ENCODE measurements around the gene PPP1R12B. TPM values are rescaled to one million over a fixed set of nuclear protein-coding genes. Genes with fewer than 3 reads are reported as not detected.
"Not testable (repeated sequence)": the region's sequence is repeated elsewhere in the genome, so short reads cannot be mapped to it uniquely, and the experiment has no call there.

Gene PPP1R12B
- total RNA-seq, 8 experiments from 2014 or later = 9.7 to 113 (median 18.6) TPM

GRCh38 chr1:202540448-202540847, 191.9 kb downstream of the PPP1R12B start:
- Histone ChIP-seq H3K4me1 (replicated peaks in 1 of 2) (peaks cover 6 to 11% of the 10 kb centered on the region in 2 donors), H3K4me3 (no peak overlapping the region), H3K27ac (no peak overlapping the region)
- peak in 1 of 8 experiments; percentile 21 for ATAC-seq (replicated peaks in 6 of 8)
- WGBS, 10 experiments = 33 to 100% (median 100%) methylated on average over 1 of the region's 2 CpGs; no CpG with 5 or more reads in 5 of the 10 experiments
- in situ Hi-C loops (cut with MboI; ENCODE audit: low pct_unique_long_range_greater_than_20kb in 2 of 9, low sequenced_read_pairs in 9 of 9, unreplicated experiment in 9 of 9) = no loop called here

DNA sequence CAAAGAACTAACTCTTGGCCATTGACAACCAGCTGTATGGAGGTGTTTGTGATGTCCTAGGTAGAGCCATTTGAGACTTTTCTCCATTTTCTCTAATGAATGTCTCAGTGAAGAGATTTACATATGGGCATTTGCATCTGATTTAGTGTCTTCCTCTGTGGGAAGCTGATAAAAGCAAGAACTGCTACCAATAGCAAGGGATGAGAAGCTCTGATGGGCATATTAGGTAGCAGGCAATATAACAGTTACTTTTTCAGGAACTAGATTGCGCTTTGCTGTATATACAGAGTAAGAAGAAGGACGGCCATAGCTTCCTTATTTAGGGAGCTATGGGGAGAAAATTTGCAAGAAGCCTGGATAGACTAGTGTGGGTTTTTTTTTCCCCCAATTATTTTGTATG, 192.4 kb downstream of the PPP1R12B start:
- peak in 3 of 8 experiments; percentile 7 to 27 (median 22) for ATAC-seq (replicated peaks in 6 of 8)
- in situ Hi-C loops (cut with MboI; ENCODE audit: low pct_unique_long_range_greater_than_20kb in 2 of 9, low sequenced_read_pairs in 9 of 9, unreplicated experiment in 9 of 9); H3K4me3 ChIP-seq; H3K27ac ChIP-seq: not testable (repeated sequence)
- H3K4me1 ChIP-seq (replicated peaks in 1 of 2) = peaks cover 6 to 12% of the 10 kb centered on the region in 2 donors
- 20 to 95% (median 83%) methylated on average over 1 to 2 of the region's 2 CpGs; no CpG with 5 or more reads in 7 of the 10 experiments for WGBS, 10 experiments

DNA sequence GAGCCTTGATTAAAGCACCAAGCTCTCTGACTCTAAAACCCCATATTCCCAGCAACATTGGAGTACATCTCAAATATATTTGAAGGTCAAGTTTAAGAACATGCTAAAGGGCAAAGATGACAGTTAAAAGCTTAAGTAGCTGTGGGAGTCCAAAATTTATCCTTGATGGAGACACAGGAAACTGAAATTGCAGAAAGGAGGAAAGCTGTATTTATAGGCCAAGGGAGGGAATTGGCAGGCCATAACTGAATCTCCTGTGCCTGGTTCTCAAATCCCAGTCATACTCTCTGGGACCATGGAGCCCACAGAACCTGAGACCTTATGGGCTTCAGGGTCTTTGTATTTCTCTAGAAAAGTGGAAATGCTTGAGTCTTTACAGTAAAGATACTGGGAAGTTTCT, 193.9 kb downstream of the PPP1R12B start:
- H3K4me3 ChIP-seq; ATAC-seq (replicated peaks in 6 of 8); in situ Hi-C loops (cut with MboI; ENCODE audit: low pct_unique_long_range_greater_than_20kb in 2 of 9, low sequenced_read_pairs in 9 of 9, unreplicated experiment in 9 of 9); H3K27ac ChIP-seq: not testable (repeated sequence)
- H3K4me1 ChIP-seq (replicated peaks in 1 of 2) = peaks cover 6 to 12% of the 10 kb centered on the region in 2 donors

DNA sequence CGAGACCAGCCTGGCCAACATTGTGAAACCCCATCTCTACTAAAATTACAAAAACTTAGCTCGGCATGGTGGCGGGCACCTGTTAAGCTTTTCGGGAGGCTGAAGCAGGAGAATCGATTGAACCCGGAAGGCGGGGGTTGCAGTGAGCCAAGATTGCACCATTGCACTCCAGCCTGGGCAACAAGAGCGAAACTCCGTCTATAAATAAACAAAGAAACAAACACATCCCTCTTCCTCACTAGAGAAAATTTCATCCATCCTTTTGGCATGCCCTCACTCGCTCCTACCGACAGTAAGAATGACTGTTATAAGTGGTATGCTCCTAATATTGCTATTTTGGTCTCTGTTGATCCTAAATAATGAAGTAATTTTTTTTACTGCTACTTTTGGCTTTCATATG, 195.0 kb downstream of the PPP1R12B start:
- ATAC-seq (replicated peaks in 6 of 8); in situ Hi-C loops (cut with MboI; ENCODE audit: low pct_unique_long_range_greater_than_20kb in 2 of 9, low sequenced_read_pairs in 9 of 9, unreplicated experiment in 9 of 9); H3K27ac ChIP-seq; H3K4me3 ChIP-seq: not testable (repeated sequence)
- WGBS, 10 experiments = 11 to 100% (median 92%) methylated on average over 1 to 11 of the region's 11 CpGs; no CpG with 5 or more reads in 1 of the 10 experiments
- H3K4me1 ChIP-seq (replicated peaks in 1 of 2) = peaks cover 6 to 12% of the 10 kb centered on the region in 2 donors

DNA sequence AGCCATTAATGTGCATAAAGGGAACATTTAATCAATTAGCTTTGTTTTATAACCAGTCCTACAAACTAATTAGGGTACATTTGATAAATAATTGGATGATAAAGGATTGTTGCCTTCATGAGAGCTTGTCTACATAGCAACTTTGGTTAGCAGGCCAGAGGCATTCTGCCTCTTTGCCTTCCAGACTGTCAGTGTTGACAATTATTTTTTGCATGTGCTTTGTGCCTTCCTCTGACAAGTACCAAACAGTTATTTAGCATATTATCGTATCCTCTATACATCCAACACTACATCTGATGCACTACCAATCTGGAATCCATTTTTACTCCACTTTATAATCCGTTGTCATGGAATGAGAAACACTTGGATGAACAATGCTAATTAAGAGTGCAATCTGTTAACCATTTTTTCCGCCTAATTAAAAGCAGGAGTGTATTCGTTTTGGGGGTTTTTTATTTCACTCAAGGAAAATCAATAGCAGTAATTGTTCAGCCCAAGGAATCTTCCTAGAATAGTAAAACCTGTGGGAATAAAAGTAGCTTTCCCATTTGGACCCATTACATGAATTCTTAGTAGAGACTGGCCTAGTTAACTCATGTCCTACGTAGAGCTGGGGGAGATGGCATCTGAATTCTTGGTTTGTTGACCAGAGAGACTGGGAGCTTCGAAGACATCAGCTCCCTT, 196.4 kb downstream of the PPP1R12B start:
- H3K27ac ChIP-seq = not testable (repeated sequence)
- 29 to 83% (median 55%) methylated on average over 1 to 5 of the region's 6 CpGs; no CpG with 5 or more reads in 3 of the 10 experiments for WGBS, 10 experiments

GRCh38 chr1:202545647-202546303, 197.3 kb downstream of the PPP1R12B start:
- in situ Hi-C loops (cut with MboI; ENCODE audit: low pct_unique_long_range_greater_than_20kb in 2 of 9, low sequenced_read_pairs in 9 of 9, unreplicated experiment in 9 of 9); H3K27ac ChIP-seq; ATAC-seq (replicated peaks in 6 of 8); H3K4me3 ChIP-seq: not testable (repeated sequence)
- WGBS, 10 experiments = 50 to 97% (median 83%) methylated on average over 2 to 3 of the region's 3 CpGs
- H3K4me1 ChIP-seq (replicated peaks in 1 of 2) = peaks cover 0 to 12% of the 10 kb centered on the region in 2 donors

More for the DNA sequence above, 196.4 kb downstream of the PPP1R12B start:
- H3K4me3 ChIP-seq; in situ Hi-C loops (cut with MboI; ENCODE audit: low pct_unique_long_range_greater_than_20kb in 2 of 9, low sequenced_read_pairs in 9 of 9, unreplicated experiment in 9 of 9): not testable (repeated sequence)
- H3K4me1 ChIP-seq (replicated peaks in 1 of 2) = peaks cover 0 to 12% of the 10 kb centered on the region in 2 donors
- ATAC-seq (replicated peaks in 6 of 8) = peak in 1 of 8 experiments; percentile 30

GRCh38 chr1:202546377-202546776, 197.9 kb downstream of the PPP1R12B start:
- peak in 1 of 8 experiments; percentile 10 for ATAC-seq (replicated peaks in 6 of 8)
- H3K27ac ChIP-seq; in situ Hi-C loops (cut with MboI; ENCODE audit: low pct_unique_long_range_greater_than_20kb in 2 of 9, low sequenced_read_pairs in 9 of 9, unreplicated experiment in 9 of 9); H3K4me3 ChIP-seq: not testable (repeated sequence)
- H3K4me1 ChIP-seq (replicated peaks in 1 of 2) = peaks cover 0 to 12% of the 10 kb centered on the region in 2 donors
- WGBS, 10 experiments = 35 to 100% (median 94%) methylated on average over 1 to 3 of the region's 3 CpGs; no CpG with 5 or more reads in 3 of the 10 experiments

DNA sequence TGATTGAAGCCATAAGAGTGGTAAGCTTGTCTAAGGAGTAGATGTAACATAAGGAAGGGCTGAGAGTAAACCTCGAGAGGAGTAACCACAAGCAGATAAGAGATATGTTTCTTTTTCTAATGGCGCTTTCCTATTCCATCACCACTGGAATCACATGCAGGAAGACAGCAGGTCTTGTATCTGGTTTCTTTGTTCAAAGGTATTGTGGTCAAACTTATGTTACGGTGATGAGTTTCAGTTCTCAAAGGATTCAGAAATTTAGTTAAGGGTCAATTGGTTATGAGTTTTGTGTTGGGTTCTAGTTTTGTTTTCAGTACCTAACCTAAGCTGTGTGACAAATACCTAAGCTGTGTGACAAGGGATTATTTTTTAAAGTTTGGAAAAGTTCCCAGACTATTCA, 198.3 kb downstream of the PPP1R12B start:
- 50 to 100% (median 83%) methylated on average over 1 to 3 of the region's 3 CpGs; no CpG with 5 or more reads in 1 of the 10 experiments for WGBS, 10 experiments
- ATAC-seq (replicated peaks in 6 of 8); H3K27ac ChIP-seq; H3K4me3 ChIP-seq; in situ Hi-C loops (cut with MboI; ENCODE audit: low pct_unique_long_range_greater_than_20kb in 2 of 9, low sequenced_read_pairs in 9 of 9, unreplicated experiment in 9 of 9): not testable (repeated sequence)
- H3K4me1 ChIP-seq (replicated peaks in 1 of 2) = peaks cover 0 to 12% of the 10 kb centered on the region in 2 donors

- no peak overlapping the region for H3K27ac ChIP-seq
- ATAC-seq (replicated peaks in 6 of 8) = no peak
- peaks cover 0 to 12% of the 10 kb centered on the region in 2 donors for H3K4me1 ChIP-seq (replicated peaks in 1 of 2)
- in situ Hi-C loops (cut with MboI; ENCODE audit: low pct_unique_long_range_greater_than_20kb in 2 of 9, low sequenced_read_pairs in 9 of 9, unreplicated experiment in 9 of 9) = no loop called here
- no peak overlapping the region for H3K4me3 ChIP-seq
Observed at GRCh38 chr1:202547215-202547614, 198.7 kb downstream of the PPP1R12B start.

GRCh38 chr1:202550088-202550487, 201.6 kb downstream of the PPP1R12B start:
- ATAC-seq (replicated peaks in 6 of 8); H3K4me3 ChIP-seq; H3K4me1 ChIP-seq (replicated peaks in 1 of 2); in situ Hi-C loops (cut with MboI; ENCODE audit: low pct_unique_long_range_greater_than_20kb in 2 of 9, low sequenced_read_pairs in 9 of 9, unreplicated experiment in 9 of 9); H3K27ac ChIP-seq: not testable (repeated sequence)
- 67 to 100% (median 80%) methylated on average over 1 of the region's 1 CpG; no CpG with 5 or more reads in 7 of the 10 experiments for WGBS, 10 experiments

GRCh38 chr1:202551683-202552082, 203.2 kb downstream of the PPP1R12B start:
- WGBS, 10 experiments = 60 to 96% (median 89%) methylated on average over 1 to 3 of the region's 3 CpGs; no CpG with 5 or more reads in 4 of the 10 experiments
- H3K4me3 ChIP-seq = no peak overlapping the region
- no peaks in the 10 kb centered on the region for H3K4me1 ChIP-seq (replicated peaks in 1 of 2)
- ATAC-seq (replicated peaks in 6 of 8) = peak in 3 of 8 experiments; percentile 27 to 45 (median 30)
- H3K27ac ChIP-seq = no peak overlapping the region
- in situ Hi-C loops (cut with MboI; ENCODE audit: low pct_unique_long_range_greater_than_20kb in 2 of 9, low sequenced_read_pairs in 9 of 9, unreplicated experiment in 9 of 9) = no loop called here

DNA sequence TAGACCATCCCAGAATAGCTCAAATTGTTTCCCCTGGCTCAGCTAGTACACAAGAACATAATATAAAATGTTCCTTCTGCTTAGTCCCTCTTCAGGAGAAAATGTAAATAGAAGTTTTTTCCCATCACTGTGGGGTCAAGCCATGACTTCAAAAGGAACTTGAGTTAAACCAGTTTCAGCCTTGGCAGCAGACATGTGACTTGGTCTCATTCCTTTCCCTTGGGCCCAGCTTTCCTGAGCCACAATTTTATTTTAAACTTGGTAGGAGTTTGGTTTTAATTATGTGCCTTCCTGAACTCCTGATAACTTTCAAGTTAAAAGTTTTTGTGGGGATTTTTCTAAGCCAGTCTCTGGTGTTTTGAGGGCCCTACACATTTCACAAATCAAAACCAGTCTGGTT, 204.1 kb downstream of the PPP1R12B start:
- H3K4me1 ChIP-seq (replicated peaks in 1 of 2); ATAC-seq (replicated peaks in 6 of 8); H3K27ac ChIP-seq; H3K4me3 ChIP-seq; in situ Hi-C loops (cut with MboI; ENCODE audit: low pct_unique_long_range_greater_than_20kb in 2 of 9, low sequenced_read_pairs in 9 of 9, unreplicated experiment in 9 of 9): not testable (repeated sequence)

- ATAC-seq (replicated peaks in 6 of 8); in situ Hi-C loops (cut with MboI; ENCODE audit: low pct_unique_long_range_greater_than_20kb in 2 of 9, low sequenced_read_pairs in 9 of 9, unreplicated experiment in 9 of 9); H3K4me1 ChIP-seq (replicated peaks in 1 of 2); H3K4me3 ChIP-seq; H3K27ac ChIP-seq: not testable (repeated sequence)
- WGBS, 10 experiments = 0 to 100% (median 83%) methylated on average over 1 of the region's 1 CpG; no CpG with 5 or more reads in 3 of the 10 experiments
Observed at GRCh38 chr1:202553078-202553477, 204.6 kb downstream of the PPP1R12B start.
